Superior temporal gyrus (tissue), 1 donor: Measurements from ENCODE around the gene RIPOR1.

Experiments used
- DNase-seq: peaks from one replicate; pipeline ENCODE4 v3.0.0-alpha.2; 2016; ENCODE audit errors: extremely low spot score

The RIPOR1 gene

GRCh38 chr16:67539691-67540635 lies 11.3 kb downstream of the RIPOR1 start:
- no peak for DNase-seq

- DNase-seq, result no peak
Observed at GRCh38 chr16:67540756-67541155, 12.1 kb downstream of the RIPOR1 start.

GRCh38 chr16:67541391-67542263 lies 13.0 kb downstream of the RIPOR1 start:
- no peak for DNase-seq

- DNase-seq, result no peak
Observed at GRCh38 chr16:67542464-67542863, 13.8 kb downstream of the RIPOR1 start.

- no peak for DNase-seq
Observed at GRCh38 chr16:67543036-67543435, 14.4 kb downstream of the RIPOR1 start.

GRCh38 chr16:67543582-67543981 lies 15.0 kb downstream of the RIPOR1 start:
- DNase-seq, result no peak

- no peak for DNase-seq
Observed at GRCh38 chr16:67544329-67544841, 15.8 kb downstream of the RIPOR1 start.

GRCh38 chr16:67544844-67545664 lies 16.4 kb downstream of the RIPOR1 start:
- DNase-seq, result no peak

- no peak for DNase-seq
Observed at GRCh38 chr16:67545665-67546024, 17.0 kb downstream of the RIPOR1 start.

GRCh38 chr16:67546091-67546501 lies 17.5 kb downstream of the RIPOR1 start:
- DNase-seq, result no peak

- peak; percentile 78 for DNase-seq
Observed at GRCh38 chr16:67546761-67547422, 18.3 kb downstream of the RIPOR1 start.

GRCh38 chr16:67547423-67548264 lies 19.0 kb downstream of the RIPOR1 start:
- no peak for DNase-seq

GRCh38 chr16:67548265-67549126 lies 19.9 kb downstream of the RIPOR1 start:
- no peak for DNase-seq

GRCh38 chr16:67549240-67549639 lies 20.6 kb downstream of the RIPOR1 start:
- DNase-seq, result no peak

GRCh38 chr16:67549936-67550335 lies 21.3 kb downstream of the RIPOR1 start:
- DNase-seq, result no peak

GRCh38 chr16:67551091-67551490 lies 22.5 kb downstream of the RIPOR1 start:
- no peak for DNase-seq

- DNase-seq, result no peak
Observed at GRCh38 chr16:67551972-67552371, 23.3 kb downstream of the RIPOR1 start.

GRCh38 chr16:67552476-67552875 lies 23.8 kb downstream of the RIPOR1 start:
- no peak for DNase-seq

GRCh38 chr16:67555795-67556212 lies 27.2 kb downstream of the RIPOR1 start:
- no peak for DNase-seq
